HL-60 (cell line): ENCODE results near the gene CAD.

Source experiments
- DNase-seq, 2 experiments: peaks; one replicate each; pipeline ENCODE4 v3.0.0-alpha.2; 2010 to 2020; ENCODE audit warnings: low read depth in 1 of 2, low spot score in 1 of 2
- H3K27ac ChIP-seq: fragments of 250-450 bp; sonication (Bioruptor Pico); replicated peaks from 2 replicates; pipeline ENCODE4 v1.5.1; 2020; ENCODE audit warnings: mild to moderate bottlenecking, moderate library complexity
- H3K27me3 ChIP-seq: fragments of 250-450 bp; sonication (Bioruptor Pico); 2 replicates; pipeline ENCODE4 v1.5.1; 2021; ENCODE audit warnings: mild to moderate bottlenecking, moderate library complexity; ENCODE audit not compliant: insufficient read depth, poor library complexity, severe bottlenecking
- H3K4me3 ChIP-seq: replicated peaks from 2 replicates; pipeline ENCODE4 v1.5.1; 2011; ENCODE audit warnings: mild to moderate bottlenecking, control low read depth, low read length; ENCODE audit not compliant: insufficient read depth
- GABPA ChIP-seq: IDR thresholded peaks from 2 replicates; pipeline ENCODE4 v1.6.1; 2012; ENCODE audit warnings: low read depth
- POLR2AphosphoS5 ChIP-seq: IDR thresholded peaks from 2 replicates; pipeline ENCODE4 v1.6.1; 2012; ENCODE audit warnings: low read depth
- SPI1 ChIP-seq: IDR thresholded peaks from 2 replicates; pipeline ENCODE4 v1.6.1; 2012; ENCODE audit warnings: low read depth, mild to moderate bottlenecking, borderline replicate concordance
- TF ChIP-seq, protein P1 (sequence below): IDR thresholded peaks from one replicate; pipeline ENCODE4 v1.5.1; 2011; ENCODE audit warnings: low read length, control low read depth, inconsistent platforms; ENCODE audit not compliant: insufficient read depth
- TF ChIP-seq, protein P2 (sequence below): IDR thresholded peaks from 2 replicates; pipeline ENCODE4 v1.6.1; 2012; ENCODE audit warnings: low read depth; ENCODE audit not compliant: insufficient replicate concordance

The CAD gene

DNA sequence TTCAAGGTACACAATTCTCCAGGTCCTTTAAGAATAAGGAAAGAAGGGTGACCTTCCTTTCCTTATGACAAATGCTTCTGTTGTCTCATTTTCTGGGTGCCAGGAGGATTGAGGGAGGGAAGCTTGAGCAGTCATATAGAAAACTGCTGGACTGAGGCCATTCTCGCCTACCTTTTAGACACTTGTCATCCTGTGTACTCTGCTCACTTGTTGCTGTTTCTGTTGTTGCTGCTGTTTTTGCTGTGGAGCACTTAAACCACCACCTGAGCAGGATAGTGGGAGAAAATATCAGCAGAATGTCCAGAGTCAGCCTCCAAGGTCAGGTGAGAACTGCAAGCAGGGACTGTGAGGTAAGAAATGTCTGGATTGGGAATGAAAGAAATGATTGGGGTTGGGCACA, 60.8 kb downstream of the CAD start:
- TF ChIP-seq SPI1 (no peak), GABPA (no peak), POLR2AphosphoS5 (no peak)
- TF ChIP-seq, protein P1, sequence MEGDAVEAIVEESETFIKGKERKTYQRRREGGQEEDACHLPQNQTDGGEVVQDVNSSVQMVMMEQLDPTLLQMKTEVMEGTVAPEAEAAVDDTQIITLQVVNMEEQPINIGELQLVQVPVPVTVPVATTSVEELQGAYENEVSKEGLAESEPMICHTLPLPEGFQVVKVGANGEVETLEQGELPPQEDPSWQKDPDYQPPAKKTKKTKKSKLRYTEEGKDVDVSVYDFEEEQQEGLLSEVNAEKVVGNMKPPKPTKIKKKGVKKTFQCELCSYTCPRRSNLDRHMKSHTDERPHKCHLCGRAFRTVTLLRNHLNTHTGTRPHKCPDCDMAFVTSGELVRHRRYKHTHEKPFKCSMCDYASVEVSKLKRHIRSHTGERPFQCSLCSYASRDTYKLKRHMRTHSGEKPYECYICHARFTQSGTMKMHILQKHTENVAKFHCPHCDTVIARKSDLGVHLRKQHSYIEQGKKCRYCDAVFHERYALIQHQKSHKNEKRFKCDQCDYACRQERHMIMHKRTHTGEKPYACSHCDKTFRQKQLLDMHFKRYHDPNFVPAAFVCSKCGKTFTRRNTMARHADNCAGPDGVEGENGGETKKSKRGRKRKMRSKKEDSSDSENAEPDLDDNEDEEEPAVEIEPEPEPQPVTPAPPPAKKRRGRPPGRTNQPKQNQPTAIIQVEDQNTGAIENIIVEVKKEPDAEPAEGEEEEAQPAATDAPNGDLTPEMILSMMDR: no peak
- TF ChIP-seq, protein P2, sequence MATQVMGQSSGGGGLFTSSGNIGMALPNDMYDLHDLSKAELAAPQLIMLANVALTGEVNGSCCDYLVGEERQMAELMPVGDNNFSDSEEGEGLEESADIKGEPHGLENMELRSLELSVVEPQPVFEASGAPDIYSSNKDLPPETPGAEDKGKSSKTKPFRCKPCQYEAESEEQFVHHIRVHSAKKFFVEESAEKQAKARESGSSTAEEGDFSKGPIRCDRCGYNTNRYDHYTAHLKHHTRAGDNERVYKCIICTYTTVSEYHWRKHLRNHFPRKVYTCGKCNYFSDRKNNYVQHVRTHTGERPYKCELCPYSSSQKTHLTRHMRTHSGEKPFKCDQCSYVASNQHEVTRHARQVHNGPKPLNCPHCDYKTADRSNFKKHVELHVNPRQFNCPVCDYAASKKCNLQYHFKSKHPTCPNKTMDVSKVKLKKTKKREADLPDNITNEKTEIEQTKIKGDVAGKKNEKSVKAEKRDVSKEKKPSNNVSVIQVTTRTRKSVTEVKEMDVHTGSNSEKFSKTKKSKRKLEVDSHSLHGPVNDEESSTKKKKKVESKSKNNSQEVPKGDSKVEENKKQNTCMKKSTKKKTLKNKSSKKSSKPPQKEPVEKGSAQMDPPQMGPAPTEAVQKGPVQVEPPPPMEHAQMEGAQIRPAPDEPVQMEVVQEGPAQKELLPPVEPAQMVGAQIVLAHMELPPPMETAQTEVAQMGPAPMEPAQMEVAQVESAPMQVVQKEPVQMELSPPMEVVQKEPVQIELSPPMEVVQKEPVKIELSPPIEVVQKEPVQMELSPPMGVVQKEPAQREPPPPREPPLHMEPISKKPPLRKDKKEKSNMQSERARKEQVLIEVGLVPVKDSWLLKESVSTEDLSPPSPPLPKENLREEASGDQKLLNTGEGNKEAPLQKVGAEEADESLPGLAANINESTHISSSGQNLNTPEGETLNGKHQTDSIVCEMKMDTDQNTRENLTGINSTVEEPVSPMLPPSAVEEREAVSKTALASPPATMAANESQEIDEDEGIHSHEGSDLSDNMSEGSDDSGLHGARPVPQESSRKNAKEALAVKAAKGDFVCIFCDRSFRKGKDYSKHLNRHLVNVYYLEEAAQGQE: no peak
- Histone ChIP-seq H3K27me3 (no peaks in the 10 kb centered on the region), H3K27ac (no peak overlapping the region), H3K4me3 (no peak overlapping the region)
- DNase-seq: no peak

DNA sequence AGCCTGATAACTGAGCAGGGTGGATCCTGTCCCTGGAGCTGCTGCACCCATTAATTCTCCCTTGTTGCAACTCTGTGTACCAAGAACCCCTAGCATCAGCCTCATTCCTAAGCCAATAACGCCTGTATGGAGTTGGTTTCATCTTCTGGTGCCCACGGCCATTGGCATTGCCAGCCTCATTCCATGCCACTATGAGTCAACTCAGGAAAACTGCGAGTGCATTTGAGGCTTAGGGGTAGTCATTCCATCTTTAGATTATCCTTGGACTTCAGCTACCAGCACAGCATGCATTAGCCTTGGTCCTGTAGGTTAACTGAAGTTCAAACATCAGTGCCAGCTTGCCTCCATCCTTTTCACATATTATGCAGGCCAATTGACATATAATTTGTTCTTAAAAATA, 63.7 kb downstream of the CAD start:
- no peak overlapping the region for H3K4me3 ChIP-seq
- no peaks in the 10 kb centered on the region for H3K27me3 ChIP-seq
- no peak for DNase-seq
- TF ChIP-seq GABPA: no peak
- no peak for TF ChIP-seq SPI1
- TF ChIP-seq, protein P1: no peak
- H3K27ac ChIP-seq: no peak overlapping the region

DNA sequence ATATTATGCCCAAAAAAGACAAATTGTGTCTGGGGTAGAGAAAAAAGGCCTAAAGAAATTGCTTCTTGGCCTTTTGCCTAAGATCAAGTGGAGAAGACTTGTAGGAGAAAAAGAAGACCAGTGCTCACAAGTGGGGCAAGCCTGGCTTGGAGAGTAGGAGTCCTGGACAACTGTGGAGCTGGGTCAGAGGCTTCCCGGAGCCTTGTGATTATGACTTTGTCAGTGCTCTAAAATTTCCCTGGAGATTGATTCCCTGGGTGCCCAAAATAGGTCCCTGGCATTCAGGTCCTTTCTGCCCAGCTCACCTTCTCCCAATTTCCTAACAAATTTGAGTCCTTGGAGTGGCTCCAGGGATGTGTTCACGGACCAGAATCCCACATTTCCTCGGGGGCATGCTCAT, 64.3 kb downstream of the CAD start:
- Histone ChIP-seq H3K27ac (no peak overlapping the region), H3K4me3 (no peak overlapping the region), H3K27me3 (no peaks in the 10 kb centered on the region)
- no peak for DNase-seq
- TF ChIP-seq GABPA: no peak
- no peak for TF ChIP-seq SPI1
- TF ChIP-seq POLR2AphosphoS5: no peak
- TF ChIP-seq, protein P2: no peak
- TF ChIP-seq, protein P1: no peak

DNA sequence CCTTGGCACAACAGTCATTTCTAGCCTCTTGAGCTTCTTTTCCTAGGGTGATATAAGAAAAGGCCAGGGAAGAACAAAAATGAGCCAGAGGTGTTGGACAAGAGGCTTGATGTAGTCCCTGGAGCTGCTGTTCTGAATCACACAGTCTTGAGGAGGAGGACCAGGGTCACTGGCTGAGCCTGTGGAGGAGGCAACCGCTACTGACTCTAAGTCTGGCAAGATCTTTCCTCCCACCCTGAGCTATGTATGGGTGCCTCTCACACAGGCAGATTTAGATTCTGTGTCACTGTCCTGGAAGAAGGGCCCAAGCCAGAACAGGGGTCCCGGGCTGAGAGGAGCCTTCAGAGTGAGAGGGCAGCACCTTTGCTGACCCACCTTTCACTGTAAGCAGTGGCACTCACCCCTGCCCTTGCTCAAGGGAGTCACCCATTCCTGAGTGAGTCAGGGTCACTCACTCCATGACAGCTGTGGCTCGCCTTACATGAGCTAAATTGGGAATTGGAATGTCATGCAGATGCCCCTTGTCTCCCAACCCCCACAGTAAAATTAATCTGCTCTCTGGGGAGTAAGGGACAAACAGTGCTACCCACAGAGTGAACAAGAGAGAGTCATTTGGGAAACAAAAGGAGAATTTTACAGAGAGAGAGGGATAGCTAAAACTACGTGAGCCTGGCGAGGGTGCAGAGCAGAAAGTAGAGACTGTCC, 64.8 kb downstream of the CAD start, which contains the start of gene TRIM54:
TSS of gene TRIM54 (plus strand) at position 575 of the 705 bp plus-strand sequence. CDS start 303 bp downstream, outside the sequence.
- no peak for DNase-seq
- H3K4me3 ChIP-seq: no peak within 1 kb of the TSS
- H3K27me3 ChIP-seq: no peaks in the 10 kb centered on the region
- no peak within 1 kb of the TSS for H3K27ac ChIP-seq
- TF ChIP-seq, protein P1: no peak
- TF ChIP-seq POLR2AphosphoS5 (no peak), SPI1 (no peak), GABPA (no peak)
- TF ChIP-seq, protein P2: no peak
